Measurements from ENCODE around the gene STAC3.

DNA sequence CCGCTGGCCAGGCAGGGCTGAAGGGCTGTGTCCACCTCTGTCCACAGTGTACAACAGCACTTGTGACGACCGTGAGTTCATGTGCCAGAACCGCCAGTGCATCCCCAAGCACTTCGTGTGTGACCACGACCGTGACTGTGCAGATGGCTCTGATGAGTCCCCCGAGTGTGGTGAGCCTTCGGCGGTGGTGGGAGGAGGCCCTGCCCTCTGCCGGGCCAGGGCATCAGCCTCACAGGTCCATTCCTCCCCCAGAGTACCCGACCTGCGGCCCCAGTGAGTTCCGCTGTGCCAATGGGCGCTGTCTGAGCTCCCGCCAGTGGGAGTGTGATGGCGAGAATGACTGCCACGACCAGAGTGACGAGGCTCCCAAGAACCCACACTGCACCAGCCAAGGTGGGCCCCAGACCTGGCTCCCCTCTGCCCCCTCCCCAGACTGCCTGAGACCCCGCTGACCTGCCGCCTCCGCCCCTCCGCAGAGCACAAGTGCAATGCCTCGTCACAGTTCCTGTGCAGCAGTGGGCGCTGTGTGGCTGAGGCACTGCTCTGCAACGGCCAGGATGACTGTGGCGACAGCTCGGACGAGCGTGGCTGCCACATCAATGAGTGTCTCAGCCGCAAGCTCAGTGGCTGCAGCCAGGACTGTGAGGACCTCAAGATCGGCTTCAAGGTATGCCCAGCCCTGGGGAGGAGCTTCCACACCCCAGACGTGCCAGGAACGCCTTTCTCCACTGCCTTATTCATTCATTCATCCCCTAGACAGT, 55.2 kb downstream of the STAC3 start:
- TF ChIP-seq, protein P1, sequence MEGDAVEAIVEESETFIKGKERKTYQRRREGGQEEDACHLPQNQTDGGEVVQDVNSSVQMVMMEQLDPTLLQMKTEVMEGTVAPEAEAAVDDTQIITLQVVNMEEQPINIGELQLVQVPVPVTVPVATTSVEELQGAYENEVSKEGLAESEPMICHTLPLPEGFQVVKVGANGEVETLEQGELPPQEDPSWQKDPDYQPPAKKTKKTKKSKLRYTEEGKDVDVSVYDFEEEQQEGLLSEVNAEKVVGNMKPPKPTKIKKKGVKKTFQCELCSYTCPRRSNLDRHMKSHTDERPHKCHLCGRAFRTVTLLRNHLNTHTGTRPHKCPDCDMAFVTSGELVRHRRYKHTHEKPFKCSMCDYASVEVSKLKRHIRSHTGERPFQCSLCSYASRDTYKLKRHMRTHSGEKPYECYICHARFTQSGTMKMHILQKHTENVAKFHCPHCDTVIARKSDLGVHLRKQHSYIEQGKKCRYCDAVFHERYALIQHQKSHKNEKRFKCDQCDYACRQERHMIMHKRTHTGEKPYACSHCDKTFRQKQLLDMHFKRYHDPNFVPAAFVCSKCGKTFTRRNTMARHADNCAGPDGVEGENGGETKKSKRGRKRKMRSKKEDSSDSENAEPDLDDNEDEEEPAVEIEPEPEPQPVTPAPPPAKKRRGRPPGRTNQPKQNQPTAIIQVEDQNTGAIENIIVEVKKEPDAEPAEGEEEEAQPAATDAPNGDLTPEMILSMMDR (IDR thresholded peaks at IDR 0.05), result no peak
- TF ChIP-seq EZH2 (IDR thresholded peaks at IDR 0.05), result no peak

All from neural progenitor cell (in vitro differentiated cells).